ENCODE measurements around the gene ARAP2.

GRCh38 chr4:36281384-36282106 lies 37.2 kb upstream of the ARAP2 start, which contains the start of gene DTHD1:
- TF ChIP-seq CTCF (IDR thresholded peaks at IDR 0.05; ENCODE audit: extremely low read depth in 1 of 2, insufficient read depth in 1 of 2, low read depth in 1 of 2, low read length in 2 of 2), result no peak
- no peak for TF ChIP-seq FOS (IDR thresholded peaks at IDR 0.05; ENCODE audit: borderline replicate concordance, insufficient read depth, low read length)
- no peak for TF ChIP-seq EZH2 (IDR thresholded peaks at IDR 0.05; ENCODE audit: borderline replicate concordance, low read depth, low read length, severe bottlenecking)

Data from endothelial cell of umbilical vein (primary cell).